GM12864 (cell line): ENCODE results near the gene TARP.

ENCODE experiments used
- DNase-seq: peaks from one replicate; pipeline ENCODE4 v3.0.0-alpha.2; 2011; ENCODE audit warnings: low read depth
- H3K4me3 ChIP-seq: 2 replicates; pipeline ENCODE4 v1.5.1; 2011; ENCODE audit warnings: mild to moderate bottlenecking, low read depth, low read length, control low read depth
- TF ChIP-seq, protein P1 (sequence below): IDR thresholded peaks from 2 replicates; pipeline ENCODE4 v1.5.1; 2011; ENCODE audit warnings: low read depth, mild to moderate bottlenecking, moderate library complexity, low read length, control low read depth, inconsistent platforms; ENCODE audit errors: missing control alignments

The TARP gene

DNA sequence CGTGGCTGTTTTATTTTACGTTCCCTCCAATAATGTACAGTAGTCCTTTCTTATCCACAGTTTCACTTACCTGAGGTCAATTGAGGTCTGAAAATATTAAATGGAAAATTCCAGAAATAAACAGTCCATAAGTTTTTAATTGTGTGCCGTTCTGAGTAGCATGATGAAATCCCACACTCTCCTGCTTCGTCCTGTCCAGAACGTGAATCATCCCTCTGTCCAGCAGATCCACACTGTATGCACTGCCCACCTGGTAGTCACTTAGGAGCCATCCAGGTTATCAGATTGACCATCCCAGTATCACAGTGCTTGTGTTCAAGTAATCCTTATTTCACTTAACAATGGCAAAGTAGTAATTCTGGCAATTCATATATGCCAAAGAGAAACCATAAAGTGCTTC is 49.0 kb downstream of the TARP start:
- TF ChIP-seq, protein P1, sequence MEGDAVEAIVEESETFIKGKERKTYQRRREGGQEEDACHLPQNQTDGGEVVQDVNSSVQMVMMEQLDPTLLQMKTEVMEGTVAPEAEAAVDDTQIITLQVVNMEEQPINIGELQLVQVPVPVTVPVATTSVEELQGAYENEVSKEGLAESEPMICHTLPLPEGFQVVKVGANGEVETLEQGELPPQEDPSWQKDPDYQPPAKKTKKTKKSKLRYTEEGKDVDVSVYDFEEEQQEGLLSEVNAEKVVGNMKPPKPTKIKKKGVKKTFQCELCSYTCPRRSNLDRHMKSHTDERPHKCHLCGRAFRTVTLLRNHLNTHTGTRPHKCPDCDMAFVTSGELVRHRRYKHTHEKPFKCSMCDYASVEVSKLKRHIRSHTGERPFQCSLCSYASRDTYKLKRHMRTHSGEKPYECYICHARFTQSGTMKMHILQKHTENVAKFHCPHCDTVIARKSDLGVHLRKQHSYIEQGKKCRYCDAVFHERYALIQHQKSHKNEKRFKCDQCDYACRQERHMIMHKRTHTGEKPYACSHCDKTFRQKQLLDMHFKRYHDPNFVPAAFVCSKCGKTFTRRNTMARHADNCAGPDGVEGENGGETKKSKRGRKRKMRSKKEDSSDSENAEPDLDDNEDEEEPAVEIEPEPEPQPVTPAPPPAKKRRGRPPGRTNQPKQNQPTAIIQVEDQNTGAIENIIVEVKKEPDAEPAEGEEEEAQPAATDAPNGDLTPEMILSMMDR = no peak
- no peak overlapping the region for H3K4me3 ChIP-seq
- DNase-seq = no peak

GRCh38 chr7:38223306-38223705 is 50.1 kb downstream of the TARP start:
- H3K4me3 ChIP-seq = no peak overlapping the region
- TF ChIP-seq, protein P1 = no peak
- DNase-seq = no peak

GRCh38 chr7:38222481-38223096 is 50.8 kb downstream of the TARP start:
- TF ChIP-seq, protein P1 = peak; percentile 75
- no peak overlapping the region for H3K4me3 ChIP-seq
- DNase-seq = peak; percentile 31

DNA sequence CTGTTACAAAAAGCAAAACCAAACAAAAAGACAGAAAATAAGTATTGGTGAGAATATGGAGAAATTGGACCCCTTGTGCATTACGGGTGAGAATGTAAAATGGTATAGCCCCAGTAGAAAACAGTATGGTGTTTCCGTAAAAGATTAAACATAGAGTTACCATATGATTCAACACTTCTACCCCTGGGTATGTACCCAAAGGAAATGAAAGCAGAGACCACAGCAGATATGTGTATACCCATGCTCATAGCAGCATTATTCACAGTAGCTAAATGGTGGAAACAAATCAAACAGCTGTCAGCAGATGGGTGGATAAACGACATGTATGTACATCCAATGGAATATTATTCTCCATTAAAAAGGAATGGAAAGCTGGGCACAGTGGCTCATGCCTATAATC is 53.0 kb downstream of the TARP start:
- no peak for DNase-seq
- no peak overlapping the region for H3K4me3 ChIP-seq
- TF ChIP-seq, protein P1 = no peak

DNA sequence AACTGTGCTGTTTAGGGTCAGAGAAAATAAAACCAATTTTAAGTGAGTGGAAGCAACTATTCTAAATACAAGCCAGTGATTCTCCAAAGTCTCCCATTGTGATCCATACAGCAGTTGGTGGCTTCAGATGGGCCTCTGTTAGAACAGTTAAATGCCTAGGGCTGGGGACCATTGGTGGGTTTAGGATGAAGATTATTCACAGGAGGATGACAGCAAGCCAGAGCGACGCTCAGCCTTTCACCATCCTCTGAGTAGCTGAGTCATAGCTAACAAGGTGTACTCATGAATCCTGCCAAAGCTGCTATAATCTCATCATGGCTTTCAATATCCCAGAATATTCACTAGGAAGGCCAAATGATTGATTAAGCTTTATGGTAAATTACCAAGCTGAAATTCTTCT is 55.8 kb downstream of the TARP start:
- no peak overlapping the region for H3K4me3 ChIP-seq
- TF ChIP-seq, protein P1 = no peak
- no peak for DNase-seq

- no peak overlapping the region for H3K4me3 ChIP-seq
- peak; percentile 60 for DNase-seq
- TF ChIP-seq, protein P1 = peak; percentile 97
Measured at GRCh38 chr7:38215735-38216670, 57.4 kb downstream of the TARP start.
